ENCODE results near the gene NRBP1.

DNA sequence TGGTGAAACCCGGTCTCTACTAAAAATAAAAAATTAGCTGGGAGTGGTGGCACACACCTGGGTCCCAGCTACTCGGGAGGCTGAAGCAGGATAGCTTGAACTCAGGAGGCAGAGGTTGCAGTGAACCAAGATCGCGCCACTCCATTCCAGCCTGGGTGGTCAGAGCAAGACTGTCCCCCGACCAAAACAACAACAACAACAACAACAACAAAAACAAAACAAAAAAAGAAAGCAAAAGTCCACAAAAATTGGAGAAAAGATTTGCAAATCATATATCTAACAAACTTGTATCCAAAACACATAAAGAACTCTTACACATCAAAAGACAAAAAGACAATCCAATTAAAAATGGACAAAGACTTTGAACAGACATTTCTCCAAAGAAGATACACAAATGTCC lies 29.5 kb upstream of the NRBP1 start:
- TF ChIP-seq, protein P1, sequence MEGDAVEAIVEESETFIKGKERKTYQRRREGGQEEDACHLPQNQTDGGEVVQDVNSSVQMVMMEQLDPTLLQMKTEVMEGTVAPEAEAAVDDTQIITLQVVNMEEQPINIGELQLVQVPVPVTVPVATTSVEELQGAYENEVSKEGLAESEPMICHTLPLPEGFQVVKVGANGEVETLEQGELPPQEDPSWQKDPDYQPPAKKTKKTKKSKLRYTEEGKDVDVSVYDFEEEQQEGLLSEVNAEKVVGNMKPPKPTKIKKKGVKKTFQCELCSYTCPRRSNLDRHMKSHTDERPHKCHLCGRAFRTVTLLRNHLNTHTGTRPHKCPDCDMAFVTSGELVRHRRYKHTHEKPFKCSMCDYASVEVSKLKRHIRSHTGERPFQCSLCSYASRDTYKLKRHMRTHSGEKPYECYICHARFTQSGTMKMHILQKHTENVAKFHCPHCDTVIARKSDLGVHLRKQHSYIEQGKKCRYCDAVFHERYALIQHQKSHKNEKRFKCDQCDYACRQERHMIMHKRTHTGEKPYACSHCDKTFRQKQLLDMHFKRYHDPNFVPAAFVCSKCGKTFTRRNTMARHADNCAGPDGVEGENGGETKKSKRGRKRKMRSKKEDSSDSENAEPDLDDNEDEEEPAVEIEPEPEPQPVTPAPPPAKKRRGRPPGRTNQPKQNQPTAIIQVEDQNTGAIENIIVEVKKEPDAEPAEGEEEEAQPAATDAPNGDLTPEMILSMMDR (IDR thresholded peaks at IDR 0.05): no peak
- TF ChIP-seq POLR2A (IDR thresholded peaks at IDR 0.05): no peak

Data from esophagus squamous epithelium (tissue), 4 donors.